Hematopoietic multipotent progenitor cell treated with erythropoietin and hydrocortisone succinate and interleukin-3 and kit ligand, for 15 days (in vitro differentiated cells): ENCODE measurements around the gene ABCC8.

Experiments used
- DNase-seq: peaks from one replicate; pipeline ENCODE4 v3.0.0-alpha.2; 2015; ENCODE audit warnings: low spot score

ABCC8 gene

GRCh38 chr11:17505146-17505545 is 28.5 kb upstream of the ABCC8 start:
- no peak for DNase-seq

- DNase-seq, result peak; percentile 41
Measured at GRCh38 chr11:17504330-17505107, 27.9 kb upstream of the ABCC8 start.

- DNase-seq, result no peak
Measured at GRCh38 chr11:17502630-17503029, 26.0 kb upstream of the ABCC8 start.

GRCh38 chr11:17500673-17501072 is 24.0 kb upstream of the ABCC8 start:
- DNase-seq, result no peak

GRCh38 chr11:17498475-17498874 is 21.8 kb upstream of the ABCC8 start:
- DNase-seq, result no peak

GRCh38 chr11:17498058-17498457 is 21.4 kb upstream of the ABCC8 start:
- DNase-seq, result no peak

GRCh38 chr11:17496406-17496805 is 19.8 kb upstream of the ABCC8 start:
- no peak for DNase-seq

- no peak for DNase-seq
Measured at GRCh38 chr11:17494019-17494418, 17.4 kb upstream of the ABCC8 start.

GRCh38 chr11:17490938-17491337 is 14.3 kb upstream of the ABCC8 start:
- no peak for DNase-seq

- no peak for DNase-seq
Measured at GRCh38 chr11:17490232-17490631, 13.6 kb upstream of the ABCC8 start.

GRCh38 chr11:17489751-17490150 is 13.1 kb upstream of the ABCC8 start:
- DNase-seq, result no peak

GRCh38 chr11:17488563-17488962 is 11.9 kb upstream of the ABCC8 start:
- DNase-seq, result no peak

GRCh38 chr11:17486646-17487045 is 10.0 kb upstream of the ABCC8 start:
- no peak for DNase-seq

GRCh38 chr11:17483505-17483904 is 6.9 kb upstream of the ABCC8 start:
- no peak for DNase-seq

- DNase-seq, result no peak
Measured at GRCh38 chr11:17481905-17482304, 5.3 kb upstream of the ABCC8 start.

- no peak for DNase-seq
Measured at GRCh38 chr11:17479284-17480214, 2.9 kb upstream of the ABCC8 start.

GRCh38 chr11:17478070-17478469 is 1.4 kb upstream of the ABCC8 start:
- DNase-seq, result no peak

- DNase-seq, result no peak
Measured at GRCh38 chr11:17477361-17477760, 716 bp upstream of the ABCC8 start.

GRCh38 chr11:17477084-17477333 is 364 bp upstream of the ABCC8 start:
- DNase-seq, result no peak

GRCh38 chr11:17475666-17476316 is 854 bp downstream of the ABCC8 start:
- DNase-seq, result no peak

- no peak for DNase-seq
Measured at GRCh38 chr11:17473071-17473744, 3.4 kb downstream of the ABCC8 start.

GRCh38 chr11:17472467-17472866 is 4.2 kb downstream of the ABCC8 start:
- DNase-seq, result no peak
